Measurements from ENCODE around the gene AFG1L. TPM values are rescaled to one million over a fixed set of nuclear protein-coding genes. Genes with fewer than 3 reads are reported as not detected.
A peak's percentile ranks its signal among the peaks of the same experiment; 100 is the strongest.
"Not testable (repeated sequence)": the region's sequence is repeated elsewhere in the genome, so short reads cannot be mapped to it uniquely, and the experiment has no call there.

The AFG1L gene
- total RNA-seq, 6 experiments from 2014 or later: 4.8 to 5.7 (median 5.3) TPM

DNA sequence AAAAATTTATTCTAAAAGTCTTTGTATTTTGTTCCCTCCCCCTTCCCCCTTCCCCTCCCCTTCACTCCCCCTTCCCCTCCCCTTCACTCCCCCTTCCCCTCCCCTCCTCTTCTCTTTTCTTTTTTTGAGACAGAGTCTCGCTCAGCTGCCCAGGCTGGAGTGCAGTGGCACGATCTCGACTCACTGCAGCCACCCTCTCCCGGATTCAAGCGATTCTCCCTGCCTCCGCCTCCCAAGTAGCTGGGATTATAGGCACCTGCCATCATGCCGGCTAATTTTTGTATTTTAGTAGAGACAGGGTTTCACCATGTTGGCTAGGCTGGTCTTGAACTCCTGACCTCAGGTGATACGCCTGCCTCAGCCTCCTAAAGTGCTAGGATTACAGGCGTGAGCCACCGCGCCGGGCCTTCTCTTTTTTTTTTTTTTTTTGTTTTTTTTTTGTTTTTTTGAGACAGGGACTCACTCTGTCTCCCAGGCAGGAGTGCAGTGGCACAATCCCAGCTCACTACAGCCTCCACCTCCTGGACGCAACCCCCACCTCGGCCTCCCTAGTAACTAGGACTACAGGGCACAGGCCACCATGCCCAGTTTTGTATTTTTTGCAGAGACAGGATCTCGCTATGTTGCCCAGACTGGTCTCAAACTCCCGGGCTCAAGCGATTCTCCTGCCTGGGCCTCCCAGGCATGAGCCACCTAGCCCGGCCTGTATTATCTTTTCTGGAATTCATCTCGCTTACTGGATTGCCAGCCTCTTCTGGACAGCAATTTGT, 1.1 kb upstream of the AFG1L start:
- Mint-ChIP-seq H3K36me3 (ENCODE audit: low read depth) (no peaks in the 10 kb centered on the region; the same call in 1 of the 2 replicates), H3K27me3 (ENCODE audit: insufficient read depth) (no peaks in the 10 kb centered on the region; the same call in 1 of the 2 replicates), H3K9me3 (no peaks in the 10 kb centered on the region), H3K4me3 (peak overlapping the region; percentile 98), H3K4me1 (ENCODE audit: low read depth) (peaks cover 13% of the 10 kb centered on the region), H3K27ac (no peak overlapping the region)
- TF ChIP-seq, protein P1, sequence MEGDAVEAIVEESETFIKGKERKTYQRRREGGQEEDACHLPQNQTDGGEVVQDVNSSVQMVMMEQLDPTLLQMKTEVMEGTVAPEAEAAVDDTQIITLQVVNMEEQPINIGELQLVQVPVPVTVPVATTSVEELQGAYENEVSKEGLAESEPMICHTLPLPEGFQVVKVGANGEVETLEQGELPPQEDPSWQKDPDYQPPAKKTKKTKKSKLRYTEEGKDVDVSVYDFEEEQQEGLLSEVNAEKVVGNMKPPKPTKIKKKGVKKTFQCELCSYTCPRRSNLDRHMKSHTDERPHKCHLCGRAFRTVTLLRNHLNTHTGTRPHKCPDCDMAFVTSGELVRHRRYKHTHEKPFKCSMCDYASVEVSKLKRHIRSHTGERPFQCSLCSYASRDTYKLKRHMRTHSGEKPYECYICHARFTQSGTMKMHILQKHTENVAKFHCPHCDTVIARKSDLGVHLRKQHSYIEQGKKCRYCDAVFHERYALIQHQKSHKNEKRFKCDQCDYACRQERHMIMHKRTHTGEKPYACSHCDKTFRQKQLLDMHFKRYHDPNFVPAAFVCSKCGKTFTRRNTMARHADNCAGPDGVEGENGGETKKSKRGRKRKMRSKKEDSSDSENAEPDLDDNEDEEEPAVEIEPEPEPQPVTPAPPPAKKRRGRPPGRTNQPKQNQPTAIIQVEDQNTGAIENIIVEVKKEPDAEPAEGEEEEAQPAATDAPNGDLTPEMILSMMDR (IDR thresholded peaks at IDR 0.05): no peak
- DNase-seq: no peak

- TF ChIP-seq, protein P1 (IDR thresholded peaks at IDR 0.05): no peak
- Mint-ChIP-seq H3K4me1 (ENCODE audit: low read depth) (peaks cover 13% of the 10 kb centered on the region), H3K36me3 (ENCODE audit: low read depth) (no peaks in the 10 kb centered on the region; the same call in 1 of the 2 replicates), H3K27ac (peak overlapping the region; percentile 99), H3K27me3 (ENCODE audit: insufficient read depth) (no peaks in the 10 kb centered on the region), H3K4me3 (peak overlapping the region; percentile 98), H3K9me3 (no peaks in the 10 kb centered on the region)
- no peak for DNase-seq
These were observed 542 bp upstream of the AFG1L start for GRCh38 chr6:108294297-108294726.

DNA sequence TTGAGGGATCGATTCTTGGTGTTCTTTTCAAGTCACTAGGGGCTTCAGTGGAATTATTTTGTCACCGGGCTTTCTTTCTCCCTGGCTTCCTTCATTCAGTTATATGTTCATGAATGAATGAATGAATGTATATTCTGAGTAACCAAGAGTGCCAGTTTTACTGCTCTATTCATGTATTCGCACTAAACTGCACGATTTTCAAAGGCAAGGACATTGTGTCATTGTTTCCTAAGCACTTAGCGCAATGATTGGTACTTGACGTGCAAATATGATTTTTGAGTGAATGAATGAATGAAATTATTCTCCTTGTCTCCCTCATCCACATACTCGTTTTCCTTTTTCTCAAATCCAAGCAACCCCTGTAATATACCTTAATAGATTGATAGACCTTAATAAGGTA, 822 bp downstream of the AFG1L start:
- Mint-ChIP-seq H3K9me3 (no peaks in the 10 kb centered on the region), H3K4me1 (ENCODE audit: low read depth) (peaks cover 13% of the 10 kb centered on the region), H3K36me3 (ENCODE audit: low read depth) (no peaks in the 10 kb centered on the region; the same call in 1 of the 2 replicates), H3K27me3 (ENCODE audit: insufficient read depth) (no peaks in the 10 kb centered on the region), H3K4me3 (peak overlapping the region; percentile 98), H3K27ac (peak overlapping the region; percentile 99)
- no peak for DNase-seq
- TF ChIP-seq, protein P1 (IDR thresholded peaks at IDR 0.05): no peak

DNA sequence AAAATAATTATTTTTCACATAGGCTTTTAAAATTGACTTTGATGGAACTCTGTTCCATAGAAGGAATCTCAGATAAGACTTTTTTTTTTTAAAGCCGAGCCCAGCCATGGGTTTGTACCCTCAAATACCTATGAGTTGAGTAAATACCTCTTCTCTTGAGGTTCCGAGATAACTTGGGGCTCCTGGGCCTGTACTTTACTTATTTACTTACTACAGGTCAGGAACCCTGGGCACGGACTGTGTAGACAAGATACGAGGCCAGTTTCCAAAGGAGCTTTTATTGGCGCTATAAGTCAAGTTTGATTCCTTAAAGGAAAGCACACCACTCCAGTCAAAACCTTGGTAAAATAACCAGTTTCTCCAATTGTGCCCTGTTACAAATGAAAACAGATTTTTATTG, 7.5 kb downstream of the AFG1L start:
- DNase-seq: no peak
- H3K27ac Mint-ChIP-seq: no peak overlapping the region
- TF ChIP-seq, protein P1 (IDR thresholded peaks at IDR 0.05): no peak
- no peaks in the 10 kb centered on the region for H3K9me3 Mint-ChIP-seq
- no peaks in the 10 kb centered on the region for H3K4me1 Mint-ChIP-seq (ENCODE audit: low read depth)
- no peaks in the 10 kb centered on the region for H3K27me3 Mint-ChIP-seq (ENCODE audit: insufficient read depth)
- H3K4me3 Mint-ChIP-seq: no peak overlapping the region
- H3K36me3 Mint-ChIP-seq (ENCODE audit: low read depth): no peaks in the 10 kb centered on the region

DNA sequence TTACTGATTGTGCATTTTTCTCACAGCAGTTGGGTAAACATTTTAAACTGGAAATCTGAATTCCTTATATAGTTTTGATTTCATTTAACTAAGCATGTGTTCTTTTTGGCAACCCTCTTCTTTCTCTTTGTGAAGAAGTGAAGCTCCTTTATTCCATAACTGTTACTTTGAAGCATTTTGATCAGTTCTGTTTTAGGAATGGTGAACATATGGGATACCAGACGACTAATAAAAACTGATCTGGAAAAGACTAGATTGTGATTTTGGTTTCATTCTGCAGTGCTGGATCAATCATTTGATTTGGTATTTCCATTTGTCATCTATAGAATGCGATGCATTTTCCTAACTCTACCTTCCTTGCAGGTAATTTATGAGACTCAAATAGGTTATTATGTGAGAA, 9.8 kb downstream of the AFG1L start:
- no peak overlapping the region for H3K4me3 Mint-ChIP-seq
- H3K27ac Mint-ChIP-seq: no peak overlapping the region
- TF ChIP-seq, protein P1 (IDR thresholded peaks at IDR 0.05): no peak
- H3K4me1 Mint-ChIP-seq (ENCODE audit: low read depth): peaks cover 6% of the 10 kb centered on the region; the same call in 1 of the 2 replicates
- no peak for DNase-seq
- H3K9me3 Mint-ChIP-seq: no peaks in the 10 kb centered on the region
- H3K36me3 Mint-ChIP-seq (ENCODE audit: low read depth): no peaks in the 10 kb centered on the region
- H3K27me3 Mint-ChIP-seq (ENCODE audit: insufficient read depth): no peaks in the 10 kb centered on the region

DNA sequence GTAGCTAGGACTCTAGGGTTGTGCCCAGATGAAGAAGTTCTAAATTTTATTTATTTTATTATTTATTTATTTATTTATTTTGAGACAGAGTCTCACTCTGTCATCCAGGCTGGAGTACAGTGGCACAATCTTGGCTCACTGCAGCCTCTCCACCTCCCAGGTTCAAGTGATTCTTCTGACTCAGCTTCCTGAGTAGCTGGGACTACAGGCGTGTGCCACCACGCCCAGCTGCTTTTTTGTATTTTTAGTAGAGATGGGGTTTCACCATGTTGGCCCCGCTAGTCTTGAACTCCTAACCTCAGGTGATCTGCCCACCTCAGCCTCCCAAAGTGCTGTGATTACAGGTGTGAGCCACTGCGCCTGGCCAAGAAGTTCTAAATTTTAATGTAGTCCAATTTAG, 13.8 kb downstream of the AFG1L start:
- not testable (repeated sequence) for DNase-seq; H3K9me3 Mint-ChIP-seq; H3K27ac Mint-ChIP-seq; H3K4me3 Mint-ChIP-seq; H3K36me3 Mint-ChIP-seq (ENCODE audit: low read depth); H3K27me3 Mint-ChIP-seq (ENCODE audit: insufficient read depth); H3K4me1 Mint-ChIP-seq (ENCODE audit: low read depth)
